Activated CD8-positive, alpha-beta T cell treated with anti-CD3 and anti-CD28 coated beads, Interleukin-2, amount 10 ng/mL, durations not matched to agents 7 days and 5 days (primary cell): ENCODE results near the gene CRYBB1. TPM values are rescaled to one million over a fixed set of nuclear protein-coding genes. Genes with fewer than 3 reads are reported as not detected.

Source experiments
- ATAC-seq: fragments of 150-1000 bp; cut with Tn5 transposase; one replicate; pipeline ENCODE4 v1.10.0; 2021; ENCODE audit warnings: moderate library complexity
- CTCF ChIA-PET: fragments of 350-600 bp; sonication (Branson Sonifier 250); formaldehyde crosslinking; loops from one replicate; lab custom pipeline; 2021; ENCODE audit warnings: antibody characterized with exemption; lab: Charles Lee
- POLR2A ChIA-PET: fragments of 350-600 bp; sonication (Branson Sonifier 250); formaldehyde crosslinking; loops from one replicate; lab custom pipeline; 2021; ENCODE audit warnings: antibody characterized with exemption; lab: Charles Lee
- DNase-seq: peaks from one replicate; pipeline ENCODE4 v3.0.0-alpha.2; 2020
- H3K27ac Mint-ChIP-seq: one replicate; pipeline ENCODE4 v1.8.0; 2021; ENCODE audit warnings: mild to moderate bottlenecking, mixed read lengths
- H3K27me3 Mint-ChIP-seq: one replicate; pipeline ENCODE4 v1.8.0; 2021; ENCODE audit warnings: low read depth, mixed read lengths
- H3K36me3 Mint-ChIP-seq: one replicate; pipeline ENCODE4 v1.8.0; 2021; ENCODE audit warnings: low read depth, mixed read lengths
- H3K4me1 Mint-ChIP-seq: one replicate; pipeline ENCODE4 v1.8.0; 2021; ENCODE audit warnings: low read depth, mixed read lengths
- H3K4me3 Mint-ChIP-seq: one replicate; pipeline ENCODE4 v1.8.0; 2021; ENCODE audit warnings: mild to moderate bottlenecking, mixed read lengths
- H3K9me3 Mint-ChIP-seq: one replicate; pipeline ENCODE4 v1.8.0; 2022; ENCODE audit warnings: mixed read lengths; ENCODE audit not compliant: insufficient read depth
- microRNA-seq: library from miRNA; unstranded; fragments of <30 nt; microRNA quantifications from one replicate; pipeline ENCODE4 v1.2.0, GENCODE V29; 2022
- total RNA-seq, 2 experiments: library from RNA; stranded (reverse); gene quantifications; one replicate each; pipeline ENCODE4 v1.2.3, GENCODE V29; 2021

CRYBB1 gene
- total RNA-seq, 2 experiments from 2014 or later = not detected

- no peak for DNase-seq
- Mint-ChIP-seq H3K27me3 (no peaks in the 10 kb centered on the region), H3K4me1 (peaks cover 49% of the 10 kb centered on the region), H3K4me3 (no peak overlapping the region), H3K27ac (no peak overlapping the region), H3K36me3 (peaks cover 38% of the 10 kb centered on the region), H3K9me3 (peaks cover 8% of the 10 kb centered on the region)
- POLR2A ChIA-PET = interaction anchor here (0.6 kb wide), 1 partner anchor 27 kb away, joined by 3 read pairs; no protein-coding TSS in a partner anchor
- CTCF ChIA-PET = no interaction called here
- ATAC-seq = no peak
Observed at GRCh38 chr22:26550498-26551033, 67.3 kb downstream of the CRYBB1 start.

DNA sequence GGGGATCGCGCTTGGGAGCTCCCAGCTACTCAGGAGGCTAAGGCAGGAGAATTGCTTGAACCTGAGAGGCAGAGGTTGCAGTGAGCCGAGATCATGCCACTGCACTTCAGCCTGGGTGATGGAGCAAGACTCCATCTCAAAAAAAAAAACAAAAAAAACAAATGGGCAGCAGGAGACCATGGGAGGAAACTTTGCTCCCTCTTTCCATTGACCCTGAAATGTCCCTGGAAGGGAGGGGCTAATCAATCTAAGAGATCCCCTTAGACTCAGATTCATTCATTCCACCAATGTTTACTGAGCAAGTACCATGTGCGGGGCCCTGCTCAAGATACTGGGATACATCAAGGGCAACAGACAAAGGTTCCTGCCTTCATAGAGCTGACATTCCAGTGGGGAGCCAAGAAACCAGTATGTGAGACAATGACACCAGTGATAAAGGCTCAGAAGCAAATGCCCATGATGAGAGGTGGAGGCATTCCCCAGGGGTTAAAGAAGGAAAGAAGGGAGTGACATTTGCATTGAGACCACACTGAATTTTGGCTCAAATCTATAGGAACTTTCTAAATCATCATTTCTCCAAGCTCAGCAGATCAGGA, 67.8 kb downstream of the CRYBB1 start:
- ChIA-PET CTCF (no interaction called here), POLR2A (no interaction called here)
- ATAC-seq (no peak), DNase-seq (no peak)
- H3K27me3 Mint-ChIP-seq = no peaks in the 10 kb centered on the region
- H3K9me3 Mint-ChIP-seq = peaks cover 8% of the 10 kb centered on the region
- no peak overlapping the region for H3K27ac Mint-ChIP-seq
- no peak overlapping the region for H3K4me3 Mint-ChIP-seq
- peaks cover 52% of the 10 kb centered on the region for H3K4me1 Mint-ChIP-seq
- H3K36me3 Mint-ChIP-seq = peaks cover 44% of the 10 kb centered on the region

Small RNA genes within 50 kb of the gene (microRNA-seq; reads per million reads assigned to microRNA genes)
- gene MIR548J = 66.0 reads per million, percentile 54 among the genes with 10 or more reads in this experiment

Other genes with a start within 250 kb of the CRYBB1 start
- 10 to 100 TPM in 1 of 2 experiments, 1 to 10 TPM in 1; 9.2 to 10.0 TPM for gene ASPHD2, start 188.8 kb downstream of the CRYBB1 start, total RNA-seq
- gene HPS4, start 134.2 kb downstream of the CRYBB1 start, total RNA-seq = 10 to 100 TPM; 32.2 to 34.6 TPM
- gene SRRD, start 134.2 kb downstream of the CRYBB1 start, total RNA-seq = 10 to 100 TPM; 21.6 to 22.6 TPM
- gene TFIP11, start 105.6 kb downstream of the CRYBB1 start, total RNA-seq = 10 to 100 TPM; 56.2 to 57.7 TPM
- 10 to 100 TPM; 62.8 to 68.9 TPM for gene TPST2, start 27.9 kb downstream of the CRYBB1 start, total RNA-seq
- gene CRYBA4, start 3.9 kb upstream of the CRYBB1 start, total RNA-seq = not detected
- gene MIAT, start 39.6 kb upstream of the CRYBB1 start, total RNA-seq = 10 to 100 TPM; 23.6 to 26.3 TPM